ENCODE data around the gene PCDHGC4. TPM values are rescaled to one million over a fixed set of nuclear protein-coding genes. Genes with fewer than 3 reads are reported as not detected.

PCDHGC4 gene
- polyA plus RNA-seq, 3 donors, result 3.3 to 4.3 (median 3.8) TPM

DNA sequence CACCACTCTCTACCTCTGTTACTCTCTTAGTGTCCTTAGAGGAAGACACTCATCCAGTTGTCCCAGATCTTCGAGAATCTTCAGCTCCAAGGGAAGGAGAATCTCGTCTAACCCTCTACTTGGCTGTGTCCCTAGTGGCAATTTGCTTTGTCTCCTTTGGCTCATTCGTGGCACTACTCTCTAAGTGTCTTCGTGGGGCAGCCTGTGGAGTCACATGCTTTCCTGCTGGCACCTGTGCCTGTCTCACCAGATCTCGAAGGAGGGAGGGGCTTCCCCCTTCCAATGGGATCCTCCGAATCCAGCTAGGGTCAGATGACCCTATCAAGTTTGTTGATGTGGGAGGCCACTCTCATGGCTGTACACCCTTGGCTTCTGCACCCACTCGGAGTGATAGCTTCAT, 2.3 kb downstream of the PCDHGC4 start:
- no peak for DNase-seq

- no peak for DNase-seq
Measured at GRCh38 chr5:141488591-141489561, 4.0 kb downstream of the PCDHGC4 start, which contains the start of gene PCDHGC5. TSS of gene PCDHGC5 (plus strand) at chr5:141489081. CDS start at chr5:141489241, 160 bp downstream.

DNA sequence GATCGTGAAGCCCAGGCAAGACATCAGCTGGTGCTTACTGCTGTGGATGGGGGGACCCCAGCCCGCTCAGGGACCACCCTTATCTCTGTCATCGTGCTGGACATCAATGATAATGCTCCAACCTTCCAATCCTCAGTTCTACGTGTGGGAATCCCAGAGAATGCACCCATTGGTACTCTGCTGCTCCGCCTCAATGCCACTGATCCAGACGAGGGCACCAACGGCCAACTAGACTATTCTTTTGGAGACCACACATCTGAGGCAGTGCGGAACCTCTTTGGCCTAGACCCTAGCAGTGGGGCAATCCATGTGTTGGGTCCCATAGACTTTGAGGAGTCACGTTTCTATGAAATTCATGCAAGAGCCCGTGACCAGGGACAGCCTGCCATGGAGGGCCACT, 5.0 kb downstream of the PCDHGC4 start:
- DNase-seq, result no peak

GRCh38 chr5:141490271-141490670, 5.4 kb downstream of the PCDHGC4 start:
- no peak for DNase-seq

GRCh38 chr5:141490771-141491170, 5.9 kb downstream of the PCDHGC4 start:
- DNase-seq, result no peak

DNA sequence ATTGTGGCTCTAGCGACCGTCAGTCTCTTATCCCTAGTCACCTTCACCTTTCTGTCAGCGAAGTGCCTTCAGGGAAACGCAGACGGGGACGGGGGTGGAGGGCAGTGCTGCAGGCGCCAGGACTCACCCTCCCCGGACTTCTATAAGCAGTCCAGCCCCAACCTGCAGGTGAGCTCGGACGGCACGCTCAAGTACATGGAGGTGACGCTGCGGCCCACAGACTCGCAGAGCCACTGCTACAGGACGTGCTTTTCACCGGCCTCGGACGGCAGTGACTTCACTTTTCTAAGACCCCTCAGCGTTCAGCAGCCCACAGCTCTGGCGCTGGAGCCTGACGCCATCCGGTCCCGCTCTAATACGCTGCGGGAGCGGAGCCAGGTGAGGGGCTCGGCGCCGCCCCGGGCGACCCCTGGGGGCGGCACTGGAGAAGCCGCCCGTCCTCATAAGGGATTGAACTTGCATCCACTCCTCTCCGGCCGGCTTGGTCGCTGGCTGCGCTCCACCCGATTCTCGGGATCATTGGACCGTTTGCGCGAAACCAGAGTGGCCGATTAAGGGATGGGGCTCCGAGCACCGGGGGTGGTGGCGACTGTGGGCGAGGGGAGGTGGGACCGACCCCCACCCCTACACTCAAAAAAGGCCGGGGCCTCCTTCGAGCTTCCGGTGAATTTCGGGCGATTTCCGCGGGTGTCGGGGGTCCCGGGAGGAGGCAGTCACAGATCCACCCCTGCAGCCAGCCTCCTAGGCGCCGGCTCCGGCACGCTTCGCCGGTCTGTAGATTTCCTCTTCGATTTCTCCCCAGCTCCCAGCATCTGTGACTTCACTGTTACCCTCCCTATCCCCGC, 6.7 kb downstream of the PCDHGC4 start:
- no peak for DNase-seq

- DNase-seq, result no peak
Measured at GRCh38 chr5:141492168-141492885, 7.5 kb downstream of the PCDHGC4 start.

- no peak for DNase-seq
Measured at GRCh38 chr5:141493500-141494422, 8.9 kb downstream of the PCDHGC4 start.

DNA sequence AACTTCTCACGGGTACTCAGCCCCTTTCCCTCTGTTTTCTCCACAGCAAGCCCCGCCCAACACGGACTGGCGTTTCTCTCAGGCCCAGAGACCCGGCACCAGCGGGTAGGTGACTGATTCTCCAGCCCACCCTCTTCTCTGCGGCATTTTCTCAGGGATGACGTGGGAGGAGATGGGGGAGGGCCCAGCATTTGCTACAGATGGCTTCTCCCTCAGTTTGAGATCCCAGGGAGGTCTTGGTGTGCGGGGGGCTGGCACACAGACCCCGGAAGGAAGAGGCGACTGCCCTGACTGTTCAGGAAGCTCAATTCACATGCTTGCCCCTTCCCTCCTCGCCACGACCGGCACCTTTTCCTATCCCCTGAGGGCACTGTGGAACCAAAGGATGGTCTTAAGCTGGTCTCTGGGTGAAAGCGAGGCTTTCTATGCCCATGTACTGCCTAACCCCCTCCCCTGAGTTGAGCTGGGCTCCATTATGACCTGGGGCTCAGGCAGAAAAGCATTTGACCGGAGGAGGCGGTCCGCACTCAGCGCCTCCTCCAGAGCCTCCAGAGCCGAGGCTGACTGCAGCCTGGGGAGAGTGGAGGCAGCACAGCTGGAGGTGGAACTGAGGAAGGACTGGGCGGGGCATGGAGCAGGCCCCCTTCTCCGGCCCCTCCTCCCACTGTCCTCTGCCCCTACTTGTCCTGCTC, 10.1 kb downstream of the PCDHGC4 start:
- DNase-seq, result no peak

GRCh38 chr5:141495453-141495811, 10.6 kb downstream of the PCDHGC4 start:
- DNase-seq, result no peak

GRCh38 chr5:141496038-141496437, 11.2 kb downstream of the PCDHGC4 start:
- no peak for DNase-seq

DNA sequence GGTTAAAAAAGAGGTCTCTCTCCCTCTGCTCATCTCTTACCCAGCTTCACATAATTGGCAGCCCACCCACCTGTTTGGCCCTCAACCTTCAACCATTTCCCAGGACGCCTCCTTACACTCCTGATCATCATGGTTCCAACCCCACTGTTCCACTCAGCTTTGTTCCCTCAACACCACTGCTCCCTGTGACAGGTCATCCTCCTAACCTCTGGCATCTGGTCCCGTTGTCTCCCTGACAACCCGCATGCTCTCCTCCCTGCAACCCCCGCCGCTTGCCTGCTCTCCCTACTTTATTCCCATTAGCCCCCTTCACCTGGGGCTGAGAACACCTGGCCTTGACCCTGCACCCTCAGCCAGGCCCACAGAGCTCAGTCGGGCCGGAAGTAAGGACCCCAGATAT, 16.9 kb downstream of the PCDHGC4 start:
- DNase-seq, result no peak

DNA sequence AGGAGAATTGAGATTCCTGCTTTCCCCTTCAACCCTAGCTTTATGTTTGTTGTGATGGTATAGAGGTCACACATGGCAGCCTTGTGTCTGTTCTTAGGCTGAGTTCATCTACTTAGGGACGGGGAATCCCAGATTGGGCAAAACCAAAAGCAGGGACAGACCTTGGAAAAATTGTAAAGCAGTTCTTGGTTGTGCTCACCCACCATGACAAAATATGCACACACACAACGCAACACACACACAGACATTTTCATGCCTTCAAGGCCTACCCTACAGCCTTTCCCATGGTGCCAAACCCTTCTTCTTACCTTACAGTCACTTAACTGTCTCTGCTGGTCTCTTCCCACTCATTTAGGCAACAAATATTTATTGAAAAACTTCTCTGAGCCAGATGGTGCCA, 18.9 kb downstream of the PCDHGC4 start:
- DNase-seq, result no peak

DNA sequence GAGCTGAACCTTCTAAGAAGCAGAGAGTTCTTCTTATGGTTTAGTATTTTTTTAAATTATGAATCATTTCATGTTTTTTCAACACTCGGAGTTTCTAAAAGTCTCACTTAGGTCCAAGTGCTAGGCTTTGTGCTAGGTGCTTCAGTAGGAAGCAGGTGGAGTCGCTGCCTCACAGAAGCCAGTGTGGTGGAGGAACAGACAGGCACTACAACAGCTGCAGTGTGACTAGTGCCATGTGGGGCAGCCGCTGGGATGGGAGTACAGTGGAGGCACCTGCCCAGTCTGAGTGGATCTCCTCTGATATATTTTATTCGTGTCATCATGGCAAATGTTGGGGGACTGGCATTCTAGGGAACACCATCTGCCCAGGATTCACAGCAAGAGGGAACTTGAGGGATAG, 19.4 kb downstream of the PCDHGC4 start:
- no peak for DNase-seq

DNA sequence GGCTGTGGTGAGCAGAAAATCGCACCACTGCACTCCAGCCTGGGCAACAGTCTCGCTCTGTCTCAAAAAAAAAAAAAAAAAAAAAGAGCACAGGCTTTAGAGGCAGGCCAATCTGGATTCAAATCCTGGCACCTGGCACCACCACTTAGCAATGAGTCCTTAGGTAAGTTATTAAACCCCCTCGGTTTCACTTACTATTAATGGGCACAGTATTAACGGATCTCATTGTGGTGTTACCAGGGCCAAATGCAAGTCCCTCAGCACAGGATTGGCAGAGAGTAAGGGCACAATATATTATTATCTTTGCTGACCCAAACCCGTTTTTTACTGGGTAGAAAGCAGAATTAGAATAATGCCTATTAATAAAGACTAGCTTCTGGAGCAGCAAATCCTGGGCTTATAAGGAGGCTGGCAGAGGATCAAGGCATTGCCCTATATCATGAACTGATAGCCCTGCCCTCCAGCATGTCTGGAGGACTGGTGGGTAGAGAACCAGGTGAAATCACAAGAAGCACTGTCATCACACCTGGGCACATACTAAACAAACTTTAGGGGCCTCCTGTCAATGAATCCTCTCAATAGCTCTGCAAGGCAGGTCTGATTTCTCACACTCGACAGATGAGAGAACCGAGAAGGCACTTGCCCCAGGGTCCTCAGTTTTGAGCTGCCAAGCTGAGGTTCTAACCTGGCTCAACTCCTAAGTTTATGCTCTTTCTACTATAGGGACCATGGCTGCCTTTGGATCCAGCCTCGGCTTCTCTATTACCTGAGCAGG, 21.7 kb downstream of the PCDHGC4 start:
- DNase-seq, result no peak

DNA sequence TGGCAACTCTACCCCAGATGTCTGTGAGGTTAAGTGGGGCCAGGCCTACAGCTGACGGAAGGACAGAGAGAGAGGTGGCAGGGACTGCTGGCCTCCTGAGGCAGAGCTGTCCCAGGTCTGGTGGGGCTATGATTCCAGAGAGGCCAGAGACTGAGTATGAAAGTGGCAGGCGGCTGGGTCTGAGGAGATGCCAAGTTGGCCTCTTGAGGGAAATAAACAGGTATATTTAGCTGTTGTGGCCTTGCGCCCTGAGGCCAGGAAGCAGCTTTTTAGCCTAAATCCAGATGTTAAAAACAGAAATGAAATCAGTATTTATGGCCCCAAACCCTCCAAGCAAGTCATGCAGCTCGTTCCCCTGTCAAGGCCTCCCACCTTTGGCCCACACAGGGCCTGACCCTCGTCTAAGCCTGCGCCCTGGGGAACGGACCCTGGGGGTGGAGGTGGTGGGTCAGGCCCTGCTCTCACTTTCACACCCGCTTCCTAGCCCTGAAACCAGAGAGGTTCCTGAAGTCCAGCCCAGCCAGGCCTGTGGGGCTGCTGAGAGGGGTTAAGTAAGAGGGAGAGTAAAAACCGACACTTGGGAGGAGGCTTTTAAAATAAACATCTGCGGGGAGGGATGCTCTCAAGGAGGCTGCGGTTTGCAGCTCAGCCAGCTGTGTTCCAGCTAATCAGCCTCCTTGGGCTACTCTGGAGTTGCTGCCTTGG, 22.7 kb downstream of the PCDHGC4 start:
- peak; percentile 64 for DNase-seq

DNA sequence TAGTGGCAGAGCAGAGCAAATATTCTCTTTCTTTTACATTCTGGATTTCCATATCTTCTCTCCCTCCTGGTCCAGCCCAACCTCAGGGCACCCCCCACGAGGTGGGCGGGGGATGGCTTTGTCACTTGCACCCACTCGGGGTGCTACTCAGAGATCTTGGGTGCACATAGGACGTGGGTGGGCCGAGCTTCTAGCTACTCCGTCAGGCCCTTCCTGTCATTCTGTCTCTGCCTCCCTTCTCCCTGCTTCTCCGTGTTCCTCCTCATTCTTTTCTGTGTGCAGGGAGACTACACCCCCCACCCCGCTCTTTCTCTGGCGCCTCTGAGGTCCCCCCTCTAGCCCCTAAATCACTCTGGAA, 23.6 kb downstream of the PCDHGC4 start:
- no peak for DNase-seq

- DNase-seq, result peak; percentile 94
Measured at GRCh38 chr5:141508798-141509611, 24.2 kb downstream of the PCDHGC4 start.
